GM18511 (cell line): Measurements from ENCODE around the gene SRGAP3.

ENCODE experiments used
- ATAC-seq: cut with Tn5 transposase; IDR thresholded peaks from one replicate; pipeline ENCODE4 v1.9.1; 2021; ENCODE audit warnings: mild to moderate bottlenecking, moderate library complexity; ENCODE audit not compliant: unreplicated experiment

Gene SRGAP3

GRCh38 chr3:8976540-8977182, 272.8 kb downstream of the SRGAP3 start:
- ATAC-seq: no peak

- no peak for ATAC-seq
Observed at GRCh38 chr3:8975081-8976020, 274.1 kb downstream of the SRGAP3 start.

- no peak for ATAC-seq
Observed at GRCh38 chr3:8974458-8974857, 275.0 kb downstream of the SRGAP3 start.

GRCh38 chr3:8972639-8973038, 276.8 kb downstream of the SRGAP3 start:
- ATAC-seq: no peak

- no peak for ATAC-seq
Observed at GRCh38 chr3:8970971-8971589, 278.4 kb downstream of the SRGAP3 start.

GRCh38 chr3:8969241-8969640, 280.2 kb downstream of the SRGAP3 start:
- ATAC-seq: no peak

GRCh38 chr3:8968375-8968882, 281.0 kb downstream of the SRGAP3 start:
- ATAC-seq: no peak

GRCh38 chr3:8967553-8967952, 281.9 kb downstream of the SRGAP3 start:
- ATAC-seq: no peak

- ATAC-seq: no peak
Observed at GRCh38 chr3:8966820-8967348, 282.6 kb downstream of the SRGAP3 start.

GRCh38 chr3:8966150-8966819, 283.2 kb downstream of the SRGAP3 start:
- no peak for ATAC-seq

- no peak for ATAC-seq
Observed at GRCh38 chr3:8964436-8965370, 284.7 kb downstream of the SRGAP3 start.

- peak; percentile 91 for ATAC-seq
Observed at GRCh38 chr3:8963137-8963853, 286.2 kb downstream of the SRGAP3 start, which contains the start of gene RAD18. RAD18 (minus strand) TSS chr3:8963472; CDS start chr3:8963385, 87 bp downstream.

GRCh38 chr3:8962226-8962861, 287.1 kb downstream of the SRGAP3 start:
- ATAC-seq: no peak

- ATAC-seq: no peak
Observed at GRCh38 chr3:8959668-8960067, 289.8 kb downstream of the SRGAP3 start.

- ATAC-seq: peak; percentile 92
Observed at GRCh38 chr3:8954938-8955763, 294.3 kb downstream of the SRGAP3 start.

- ATAC-seq: no peak
Observed at GRCh38 chr3:8953313-8953712, 296.1 kb downstream of the SRGAP3 start.

- ATAC-seq: no peak
Observed at GRCh38 chr3:8952130-8952529, 297.3 kb downstream of the SRGAP3 start.
